Fibroblast of skin of left quadriceps (primary cell): ENCODE data around the gene RAX2.
"Not testable (repeated sequence)": the region's sequence is repeated elsewhere in the genome, so short reads cannot be mapped to it uniquely, and the experiment has no call there.

Experiments used
- DNase-seq, 2 experiments: peaks; one replicate each; pipeline ENCODE4 v3.0.0-alpha.2; 2013; ENCODE audit warnings: low read depth in 2 of 2

Gene RAX2

DNA sequence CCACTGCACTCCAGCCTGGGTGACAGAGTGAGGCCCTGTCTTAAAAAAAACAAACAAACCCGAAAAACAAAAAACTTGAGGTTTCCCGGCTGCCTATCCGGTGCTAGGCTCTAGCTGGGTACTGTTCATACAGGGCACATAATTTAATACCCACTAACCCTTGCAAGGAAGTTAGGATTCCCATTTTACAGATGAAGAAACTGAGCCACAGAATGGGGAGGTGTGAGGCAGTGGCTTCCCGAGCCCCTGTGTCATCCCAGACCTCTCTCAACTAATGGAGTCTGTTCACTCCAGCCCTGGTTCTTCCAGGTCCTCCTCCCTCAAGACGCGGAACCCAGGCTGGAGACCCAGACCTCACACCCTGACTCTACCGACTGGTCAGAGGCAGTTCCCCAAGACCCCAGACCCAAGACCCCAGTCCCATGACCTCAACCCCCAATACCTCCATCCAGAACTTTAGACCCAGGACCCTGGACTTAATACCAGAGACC, 11.1 kb downstream of the RAX2 start:
- DNase-seq = no peak

DNA sequence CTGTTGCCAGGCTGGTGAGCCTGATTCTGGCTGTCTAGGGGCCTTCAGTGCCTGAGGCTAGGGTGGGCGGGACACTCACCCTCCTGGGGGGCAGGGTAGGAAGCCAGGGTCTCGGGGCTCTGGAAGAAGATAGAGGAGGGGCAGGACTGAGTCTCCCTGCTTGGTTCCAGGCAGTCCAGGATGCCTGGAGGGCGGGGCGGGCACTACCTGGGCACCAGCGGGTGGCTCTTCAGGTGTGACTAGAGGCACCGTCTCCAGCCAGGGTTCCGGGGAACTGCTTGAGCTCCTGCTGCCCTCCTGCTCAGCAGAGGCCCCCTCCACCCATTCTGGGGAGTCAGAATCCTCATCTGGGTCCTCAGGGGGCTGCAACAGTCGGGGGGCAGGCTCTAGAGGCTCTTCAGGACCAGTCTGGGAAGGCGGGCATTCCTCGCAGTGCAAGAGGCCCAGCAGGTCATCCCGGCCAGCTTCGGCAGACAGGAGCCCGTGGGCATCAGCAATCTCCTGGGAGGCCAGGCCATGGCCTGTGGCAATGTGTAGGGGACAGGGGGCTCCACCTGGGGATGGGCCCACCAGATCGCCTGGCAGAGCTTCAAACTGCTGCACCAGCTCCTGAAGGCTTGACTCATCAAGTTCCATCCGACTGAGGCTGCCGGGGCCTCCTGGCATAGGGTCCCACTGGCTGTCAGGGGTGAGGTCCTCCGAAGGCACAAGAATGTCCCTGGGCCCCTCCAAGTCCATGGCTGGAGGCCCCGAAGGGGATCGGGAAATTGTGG, 12.4 kb downstream of the RAX2 start:
- DNase-seq = no peak

DNA sequence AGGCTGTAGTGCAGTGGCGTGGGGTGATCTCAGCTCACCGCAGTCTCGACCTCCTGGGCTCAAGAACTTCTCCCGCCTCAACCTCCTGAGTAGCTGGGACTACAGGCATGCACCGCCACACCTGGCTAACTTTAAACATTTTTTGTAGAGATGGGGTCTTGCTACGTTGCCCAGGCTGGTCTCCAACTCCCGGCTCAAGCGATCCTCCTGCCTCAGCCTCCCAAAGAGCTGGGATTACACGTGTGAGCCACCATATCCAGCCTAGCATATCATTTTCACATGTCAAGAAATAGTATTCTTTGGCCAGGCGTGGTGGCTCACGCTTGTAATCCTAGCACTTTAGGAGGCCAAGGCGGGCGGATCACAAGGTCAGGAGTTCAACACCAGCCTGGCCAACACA, 13.7 kb downstream of the RAX2 start:
- DNase-seq = not testable (repeated sequence)

DNA sequence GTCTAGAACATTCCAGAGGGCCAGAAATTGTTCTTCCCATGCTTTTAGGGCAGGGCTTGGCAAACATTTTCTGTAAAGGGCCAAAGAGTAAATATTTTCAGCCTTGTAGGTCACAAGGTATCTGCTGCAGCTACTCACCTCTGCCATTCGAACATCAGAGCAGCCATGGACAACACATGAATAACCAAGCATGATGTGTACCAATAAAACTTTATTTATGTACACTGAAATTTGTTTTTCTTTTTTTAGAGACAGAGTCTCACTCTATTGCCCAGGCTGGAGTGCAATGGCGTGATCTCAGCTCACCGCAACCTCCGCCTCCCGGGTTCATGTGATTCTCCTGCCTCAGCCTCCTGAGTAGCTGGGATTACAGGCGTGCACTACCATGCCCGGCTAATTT, 14.3 kb downstream of the RAX2 start:
- DNase-seq = not testable (repeated sequence)

GRCh38 chr19:3753631-3754410, 18.2 kb downstream of the RAX2 start:
- DNase-seq = no peak

GRCh38 chr19:3752492-3752891, 19.5 kb downstream of the RAX2 start:
- no peak for DNase-seq

DNA sequence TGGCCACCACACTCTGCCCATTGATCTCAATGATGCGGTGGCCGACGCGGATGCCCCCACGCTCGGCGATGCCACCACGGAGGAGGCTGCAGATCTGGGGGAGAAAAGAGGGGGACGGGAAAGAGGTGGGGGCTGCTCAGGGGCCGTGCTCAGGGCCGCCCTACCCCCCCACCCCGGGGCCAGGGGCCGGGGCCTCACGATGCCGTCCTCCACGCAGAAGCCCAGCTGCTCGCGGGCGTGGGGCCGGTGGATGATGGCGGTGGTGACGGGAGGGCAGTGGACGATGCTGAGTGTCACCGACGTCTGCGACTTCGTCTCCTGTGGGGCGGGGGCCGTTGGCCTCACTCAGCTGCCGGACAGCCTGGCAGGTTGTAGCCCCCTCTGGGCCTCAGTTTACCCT, 20.8 kb downstream of the RAX2 start:
- DNase-seq = no peak

- no peak for DNase-seq
These were observed 21.8 kb downstream of the RAX2 start for GRCh38 chr19:3750211-3750610.

DNA sequence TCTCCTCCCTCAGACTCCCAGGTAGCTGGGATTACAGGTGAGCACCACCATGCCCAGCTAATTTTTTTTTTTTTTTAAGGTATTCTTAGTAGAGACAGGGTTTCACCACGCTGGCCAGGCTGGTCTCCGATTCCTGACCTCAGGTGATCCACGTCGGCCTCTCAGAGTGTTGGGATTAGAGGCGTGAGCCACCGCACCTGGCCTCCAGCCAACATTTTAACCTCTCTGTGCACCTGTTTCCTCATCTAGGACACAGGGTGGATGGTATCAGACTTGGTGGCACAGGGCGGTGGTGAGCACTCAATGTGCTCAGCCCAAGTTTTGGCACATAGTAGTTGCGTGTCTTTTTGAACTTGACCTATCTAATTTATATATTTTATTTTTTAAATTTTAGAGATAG, 23.1 kb downstream of the RAX2 start:
- no peak for DNase-seq

DNA sequence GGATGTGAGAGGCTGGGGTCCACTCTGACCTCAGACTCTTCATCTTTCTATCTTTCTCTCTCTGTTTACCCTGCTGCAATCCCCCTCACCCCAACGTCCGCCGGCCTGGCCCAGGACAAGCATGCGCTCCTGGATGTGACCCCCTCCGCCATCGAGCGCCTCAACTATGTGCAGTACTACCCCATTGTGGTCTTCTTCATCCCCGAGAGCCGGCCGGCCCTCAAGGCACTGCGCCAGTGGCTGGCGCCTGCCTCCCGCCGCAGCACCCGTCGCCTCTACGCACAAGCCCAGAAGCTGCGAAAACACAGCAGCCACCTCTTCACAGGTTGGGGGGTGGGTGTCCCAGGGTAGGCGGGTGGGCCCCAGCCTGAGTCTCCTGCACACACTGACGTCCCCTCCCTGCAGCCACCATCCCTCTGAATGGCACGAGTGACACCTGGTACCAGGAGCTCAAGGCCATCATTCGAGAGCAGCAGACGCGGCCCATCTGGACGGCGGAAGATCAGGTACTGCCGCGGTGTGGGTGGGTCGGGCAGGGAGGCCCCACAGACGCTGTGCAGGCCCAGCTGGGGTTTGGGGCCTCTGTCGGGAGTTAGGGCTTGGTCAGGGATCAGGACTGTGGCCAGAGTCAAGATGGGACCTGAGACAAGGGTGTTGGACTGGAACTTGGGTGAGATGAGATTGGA, 25.5 kb downstream of the RAX2 start:
- no peak for DNase-seq

GRCh38 chr19:3745363-3746045, 26.5 kb downstream of the RAX2 start:
- DNase-seq = no peak

DNA sequence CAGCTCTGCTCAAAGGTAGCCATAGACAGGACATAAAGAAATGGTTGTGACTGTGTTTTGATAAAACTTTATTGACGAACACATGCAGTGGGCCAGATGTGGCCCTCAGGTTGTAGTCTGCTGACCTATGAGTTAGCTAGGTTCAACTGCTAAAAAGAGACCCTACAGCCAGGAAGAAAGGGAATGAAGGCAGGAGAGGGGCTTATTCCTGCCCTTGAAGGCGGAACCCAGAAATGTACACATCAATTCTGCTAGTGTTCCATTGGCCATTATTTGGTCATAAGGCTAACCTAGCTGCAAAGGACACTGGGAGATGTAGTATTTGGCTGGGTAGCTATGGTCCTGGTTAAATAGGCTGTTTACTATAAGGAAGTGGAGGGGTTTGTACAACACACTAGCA, 28.5 kb downstream of the RAX2 start:
- no peak for DNase-seq

GRCh38 chr19:3740431-3740830, 31.6 kb downstream of the RAX2 start:
- no peak for DNase-seq

DNA sequence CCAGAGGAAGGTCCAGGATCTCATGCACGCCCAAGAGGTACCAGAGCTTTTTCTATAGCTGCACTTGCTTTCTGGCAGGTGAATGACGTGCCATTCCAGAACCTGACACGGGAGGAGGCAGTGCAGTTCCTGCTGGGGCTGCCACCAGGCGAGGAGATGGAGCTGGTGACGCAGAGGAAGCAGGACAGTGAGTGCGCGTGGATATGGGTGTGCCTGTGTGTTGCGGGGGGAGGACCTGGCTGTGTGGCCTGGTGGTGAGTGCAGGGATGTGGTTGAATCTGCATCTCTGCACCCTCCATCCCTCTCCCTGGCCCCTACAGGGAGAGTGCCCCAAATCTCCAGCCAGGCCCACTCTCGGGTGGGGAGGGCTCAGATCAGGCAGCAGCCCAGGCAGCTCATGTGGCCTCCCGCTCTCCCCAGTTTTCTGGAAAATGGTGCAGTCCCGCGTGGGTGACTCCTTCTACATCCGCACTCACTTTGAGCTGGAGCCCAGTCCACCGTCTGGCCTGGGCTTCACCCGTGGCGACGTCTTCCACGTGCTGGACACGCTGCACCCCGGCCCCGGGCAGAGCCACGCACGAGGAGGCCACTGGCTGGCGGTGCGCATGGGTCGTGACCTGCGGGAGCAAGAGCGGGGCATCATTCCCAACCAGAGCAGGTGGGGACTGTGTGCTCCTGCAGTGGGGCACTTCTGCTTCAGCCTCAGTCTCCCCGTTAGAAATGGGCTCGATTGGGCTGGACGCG, 33.4 kb downstream of the RAX2 start:
- no peak for DNase-seq

GRCh38 chr19:3737487-3738205, 34.4 kb downstream of the RAX2 start:
- no peak for DNase-seq

DNA sequence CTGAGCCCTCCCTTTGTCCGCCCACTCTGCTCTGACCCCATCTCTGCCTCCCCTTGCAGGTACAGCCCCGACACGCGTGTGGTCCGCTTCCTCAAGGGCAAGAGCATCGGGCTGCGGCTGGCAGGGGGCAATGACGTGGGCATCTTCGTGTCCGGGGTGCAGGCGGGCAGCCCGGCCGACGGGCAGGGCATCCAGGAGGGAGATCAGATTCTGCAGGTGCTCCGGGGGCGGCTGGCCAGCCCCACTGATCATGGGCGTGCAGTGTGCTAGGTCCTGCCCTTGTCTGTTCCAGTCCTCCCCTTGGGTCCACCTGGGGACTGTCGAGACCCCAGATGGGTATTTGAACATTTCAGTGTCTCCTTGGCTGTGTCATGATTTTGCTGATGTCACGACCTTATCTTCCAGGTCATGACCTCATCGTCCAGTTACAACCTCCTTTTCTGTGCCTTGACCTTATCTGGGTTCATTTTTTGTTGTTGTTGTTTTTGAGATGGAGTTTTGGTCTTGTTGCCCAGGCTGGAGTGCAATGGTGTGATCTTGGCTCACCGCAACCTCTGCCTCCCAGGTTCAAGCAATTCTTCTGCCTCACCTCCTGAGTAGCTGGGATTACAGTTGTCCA, 35.8 kb downstream of the RAX2 start:
- DNase-seq = no peak

- no peak for DNase-seq
These were observed 37.8 kb downstream of the RAX2 start for GRCh38 chr19:3734310-3734600.

- DNase-seq = no peak
These were observed 38.3 kb downstream of the RAX2 start for GRCh38 chr19:3733549-3734309.

- no peak for DNase-seq
These were observed 39.9 kb downstream of the RAX2 start for GRCh38 chr19:3732108-3732507.
